HG03457 (cell line): Measurements from ENCODE around the gene PAPPA.

Experiments used
- ATAC-seq: cut with Tn5 transposase; IDR thresholded peaks from one replicate; pipeline ENCODE4 v1.9.1; 2021; ENCODE audit warnings: moderate number of reproducible peaks; ENCODE audit not compliant: unreplicated experiment

The PAPPA gene

GRCh38 chr9:116153765-116154333 lies at the start of gene PAPPA:
Gene PAPPA (plus strand): TSS chr9:116153791. CDS start chr9:116154173, 382 bp downstream.
- ATAC-seq = no peak

- ATAC-seq = no peak
Observed at GRCh38 chr9:116103976-116104820, 49.4 kb upstream of the PAPPA start.

GRCh38 chr9:116112236-116112635 lies 41.4 kb upstream of the PAPPA start:
- no peak for ATAC-seq

- ATAC-seq = no peak
Observed at GRCh38 chr9:116115761-116116353, 37.7 kb upstream of the PAPPA start.

GRCh38 chr9:116116393-116116792 lies 37.2 kb upstream of the PAPPA start:
- no peak for ATAC-seq

- no peak for ATAC-seq
Observed at GRCh38 chr9:116123171-116123570, 30.4 kb upstream of the PAPPA start.

GRCh38 chr9:116124472-116125040 lies 29.0 kb upstream of the PAPPA start:
- no peak for ATAC-seq

- no peak for ATAC-seq
Observed at GRCh38 chr9:116133163-116133562, 20.4 kb upstream of the PAPPA start.

- ATAC-seq = no peak
Observed at GRCh38 chr9:116134975-116135374, 18.6 kb upstream of the PAPPA start.

GRCh38 chr9:116137010-116137409 lies 16.6 kb upstream of the PAPPA start:
- no peak for ATAC-seq

GRCh38 chr9:116137581-116137980 lies 16.0 kb upstream of the PAPPA start:
- no peak for ATAC-seq

GRCh38 chr9:116141864-116142561 lies 11.6 kb upstream of the PAPPA start:
- ATAC-seq = no peak

GRCh38 chr9:116142706-116143492 lies 10.7 kb upstream of the PAPPA start:
- no peak for ATAC-seq

- no peak for ATAC-seq
Observed at GRCh38 chr9:116144038-116144437, 9.6 kb upstream of the PAPPA start.

- ATAC-seq = no peak
Observed at GRCh38 chr9:116144555-116144954, 9.0 kb upstream of the PAPPA start.

GRCh38 chr9:116145036-116145435 lies 8.6 kb upstream of the PAPPA start:
- ATAC-seq = no peak

GRCh38 chr9:116147821-116148220 lies 5.8 kb upstream of the PAPPA start:
- ATAC-seq = no peak

- ATAC-seq = no peak
Observed at GRCh38 chr9:116149844-116150243, 3.7 kb upstream of the PAPPA start.

GRCh38 chr9:116151199-116151598 lies 2.4 kb upstream of the PAPPA start:
- no peak for ATAC-seq

GRCh38 chr9:116151966-116152381 lies 1.6 kb upstream of the PAPPA start:
- ATAC-seq = no peak
